NCI-H1694 (cell line): Measurements from ENCODE around the gene PRIMA1.

Experiments
- DNase-seq: peaks from one replicate; lab custom pipeline; 2025; lab: John Stamatoyannopoulos, UW

Gene PRIMA1

GRCh38 chr14:93712079-93712837, 76.0 kb downstream of the PRIMA1 start:
- DNase-seq, result peak; percentile 47

DNA sequence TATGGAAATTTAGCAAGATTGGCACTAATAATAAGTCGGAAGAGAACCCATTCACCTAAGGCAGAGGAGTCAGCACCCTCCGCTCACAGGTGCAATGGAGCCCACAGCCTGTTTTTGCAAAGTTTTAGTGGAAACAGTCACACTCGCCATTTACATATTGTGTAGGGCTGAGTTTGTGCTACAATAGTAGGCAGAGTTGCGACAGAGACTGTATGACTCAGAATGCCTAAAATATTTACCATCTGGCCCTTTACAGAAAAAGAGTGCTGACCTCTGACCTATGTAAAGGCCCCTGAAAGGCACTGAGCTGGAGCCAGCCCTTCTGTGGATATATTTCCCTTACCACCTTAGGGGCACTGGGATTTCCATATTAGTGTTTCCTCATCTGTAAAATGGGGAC, 79.0 kb downstream of the PRIMA1 start:
- no peak for DNase-seq

GRCh38 chr14:93708800-93709199, 79.5 kb downstream of the PRIMA1 start:
- no peak for DNase-seq

- no peak for DNase-seq
These were observed 80.0 kb downstream of the PRIMA1 start for GRCh38 chr14:93708311-93708734.

DNA sequence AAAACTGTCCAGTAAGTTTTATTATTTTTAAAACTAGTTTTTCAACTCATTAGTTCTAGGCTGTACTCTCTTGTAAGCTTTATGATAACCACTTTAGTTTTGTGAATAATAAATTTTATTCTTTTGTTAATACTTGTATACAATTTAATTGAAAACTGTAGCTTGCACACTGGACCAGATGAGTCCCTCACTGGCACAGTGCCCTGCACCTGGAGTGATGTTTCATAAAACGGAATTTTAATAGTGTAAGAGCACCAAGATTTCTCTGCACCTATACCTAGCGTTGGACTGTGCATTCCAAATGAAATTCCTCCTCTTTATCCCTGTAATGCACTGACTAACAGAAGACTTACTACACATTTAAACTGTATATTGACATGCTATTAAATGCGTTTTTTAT, 80.8 kb downstream of the PRIMA1 start:
- peak; percentile 22 for DNase-seq

DNA sequence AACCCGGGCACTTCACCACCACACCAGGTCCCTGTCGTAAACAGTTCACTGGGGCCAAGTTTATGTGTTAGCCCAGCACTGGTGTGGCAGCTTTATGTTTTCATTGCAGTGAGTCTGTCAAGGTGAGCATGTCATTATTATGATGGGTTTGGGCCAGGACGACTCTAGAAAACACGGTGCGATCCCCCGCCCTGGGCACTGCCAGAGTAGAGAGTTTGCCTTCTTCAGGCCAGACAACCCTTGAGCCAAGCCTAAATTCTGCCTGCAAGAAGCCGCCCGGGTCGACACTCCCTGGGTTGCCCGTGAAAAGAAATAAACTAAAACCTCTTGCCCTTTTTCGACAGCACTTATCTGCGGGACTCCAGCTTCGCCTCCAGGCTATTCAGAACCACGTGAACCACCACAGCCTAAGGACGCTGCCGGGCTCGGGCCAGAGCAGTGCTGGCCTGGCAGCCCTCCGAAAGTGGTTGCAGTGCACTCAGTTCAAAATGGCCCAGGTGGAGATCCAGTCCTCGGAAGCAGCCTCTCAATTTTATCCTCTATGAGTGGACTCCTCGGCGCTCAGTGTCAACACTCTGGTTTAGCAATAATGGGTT, 81.8 kb downstream of the PRIMA1 start:
- no peak for DNase-seq

DNA sequence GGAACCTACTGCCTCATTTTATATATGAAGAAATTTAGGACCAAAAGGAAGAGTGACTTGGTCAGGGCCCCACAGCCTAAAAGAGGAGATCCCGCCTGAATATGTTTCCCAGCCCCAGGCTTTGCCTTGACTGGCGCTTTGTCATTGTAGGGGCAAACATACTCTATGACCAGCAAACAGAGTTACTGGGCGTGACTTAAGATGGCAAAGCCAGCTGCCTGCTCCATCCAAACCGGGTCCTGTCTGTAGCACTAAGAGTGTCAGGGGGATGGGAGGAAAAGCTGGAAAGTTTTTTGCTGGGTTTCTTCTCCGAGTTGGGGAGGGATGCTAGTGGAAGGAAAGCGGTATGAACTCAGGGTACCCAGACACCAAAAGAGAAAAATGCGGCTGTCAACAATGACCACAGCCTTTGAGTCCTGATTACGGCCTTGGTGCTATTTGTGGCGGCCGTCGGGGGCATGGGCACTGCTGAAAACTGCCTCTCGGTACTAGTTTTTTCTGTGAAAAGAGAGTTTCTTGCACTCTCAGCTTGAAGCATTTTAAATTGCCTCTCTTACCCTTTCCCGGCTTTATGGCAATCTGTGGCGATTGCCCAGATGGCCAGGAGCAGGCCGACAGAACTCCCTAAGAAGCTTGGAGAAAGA, 82.7 kb downstream of the PRIMA1 start:
- no peak for DNase-seq

- no peak for DNase-seq
These were observed 84.3 kb downstream of the PRIMA1 start for GRCh38 chr14:93703941-93704340.

DNA sequence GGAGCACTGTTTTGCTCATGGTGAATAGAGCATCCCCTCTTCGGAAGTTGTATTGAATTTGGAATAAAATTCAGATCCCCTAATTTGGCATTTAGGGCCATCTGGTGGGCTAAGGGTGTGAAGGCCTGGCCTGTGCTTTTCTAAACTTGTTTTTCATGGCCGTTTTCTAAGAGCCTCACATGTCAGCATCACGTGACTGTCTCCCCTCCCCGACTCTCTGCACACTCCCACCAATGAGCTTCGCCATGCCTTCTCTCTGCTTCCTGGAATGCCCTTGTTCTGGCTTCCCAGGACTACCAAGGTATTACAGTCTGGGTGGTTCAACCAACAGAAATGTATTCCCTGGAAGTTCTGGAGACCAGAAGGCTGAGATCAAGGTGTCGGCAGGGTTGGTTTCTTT, 85.3 kb downstream of the PRIMA1 start:
- DNase-seq, result no peak

DNA sequence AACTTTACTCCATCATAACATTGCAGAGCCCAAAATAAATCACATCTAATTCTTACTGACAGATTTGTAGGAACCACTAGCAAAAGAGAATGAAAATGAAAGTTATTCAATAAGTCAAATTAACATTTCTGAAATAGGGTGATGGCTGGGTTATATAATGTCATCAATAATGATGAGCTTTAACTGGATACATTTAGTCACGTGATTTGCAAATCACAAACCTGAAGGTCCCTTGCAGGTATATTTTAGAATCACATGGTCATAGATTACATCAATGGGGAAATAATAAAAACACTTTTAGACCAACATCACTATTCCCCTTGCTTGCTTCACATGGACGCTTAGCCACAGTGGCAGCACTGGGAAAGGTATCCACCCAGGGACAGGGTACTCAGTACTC, 86.7 kb downstream of the PRIMA1 start:
- DNase-seq, result no peak

DNA sequence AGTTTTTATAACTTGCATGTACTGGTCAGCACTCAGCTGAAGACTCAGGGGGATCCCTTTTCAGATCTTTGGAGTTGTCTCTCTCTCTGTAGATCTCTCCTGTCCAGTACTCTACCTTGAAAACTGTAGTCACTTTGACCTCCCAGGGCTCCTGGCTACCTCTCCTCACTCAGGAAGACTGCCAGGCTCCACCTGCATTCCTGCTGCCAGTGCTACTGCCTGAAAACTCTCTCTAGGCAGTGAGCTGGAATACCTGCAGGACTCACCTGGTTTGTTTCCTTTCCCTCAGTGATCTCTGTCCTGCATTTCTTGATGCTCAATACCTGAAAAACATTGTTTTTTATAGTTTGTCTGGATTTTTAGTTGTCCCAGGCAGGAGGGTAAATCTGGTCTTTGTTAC, 87.4 kb downstream of the PRIMA1 start:
- DNase-seq, result no peak

DNA sequence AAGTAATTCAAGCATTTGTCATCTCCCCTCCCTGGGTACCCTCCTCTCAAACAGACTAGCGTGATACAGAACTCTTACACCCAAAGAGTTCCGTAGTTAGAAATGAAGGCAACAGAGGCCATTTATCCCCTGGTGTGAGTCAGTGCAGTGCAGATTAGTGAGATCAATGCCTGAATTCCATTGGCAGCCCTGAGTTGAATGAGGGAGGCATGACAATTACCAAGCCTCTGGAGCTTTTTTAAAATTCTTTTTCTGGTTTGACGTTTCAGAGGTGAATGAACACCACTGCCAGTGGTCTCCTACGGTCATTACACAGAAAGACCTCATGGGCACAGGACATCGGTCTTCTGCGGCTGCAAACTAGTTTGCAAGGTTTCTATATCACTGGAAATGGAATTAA, 94.4 kb downstream of the PRIMA1 start:
- DNase-seq, result no peak

GRCh38 chr14:93691042-93691780, 97.1 kb downstream of the PRIMA1 start:
- DNase-seq, result no peak

DNA sequence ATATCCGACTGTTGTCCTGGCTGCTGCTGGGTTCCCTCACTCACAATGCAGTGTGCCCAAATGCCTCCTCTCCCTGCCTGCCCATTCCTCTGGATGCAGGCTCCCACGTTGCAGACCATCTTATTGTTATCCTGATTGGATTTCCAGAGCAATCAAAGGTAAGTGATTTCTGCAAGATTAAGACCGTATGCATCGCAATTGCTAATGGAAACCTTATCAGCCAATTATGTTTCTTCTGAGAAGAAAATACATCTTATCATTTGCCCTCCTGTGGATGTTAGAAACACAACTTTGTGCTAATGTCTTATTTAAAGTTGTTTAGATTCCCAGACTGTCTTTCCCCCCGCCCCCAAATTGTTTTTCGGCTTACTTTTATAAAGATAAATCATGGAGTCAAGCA, 98.1 kb downstream of the PRIMA1 start:
- no peak for DNase-seq

- DNase-seq, result no peak
These were observed 99.5 kb downstream of the PRIMA1 start for GRCh38 chr14:93688820-93689219.

DNA sequence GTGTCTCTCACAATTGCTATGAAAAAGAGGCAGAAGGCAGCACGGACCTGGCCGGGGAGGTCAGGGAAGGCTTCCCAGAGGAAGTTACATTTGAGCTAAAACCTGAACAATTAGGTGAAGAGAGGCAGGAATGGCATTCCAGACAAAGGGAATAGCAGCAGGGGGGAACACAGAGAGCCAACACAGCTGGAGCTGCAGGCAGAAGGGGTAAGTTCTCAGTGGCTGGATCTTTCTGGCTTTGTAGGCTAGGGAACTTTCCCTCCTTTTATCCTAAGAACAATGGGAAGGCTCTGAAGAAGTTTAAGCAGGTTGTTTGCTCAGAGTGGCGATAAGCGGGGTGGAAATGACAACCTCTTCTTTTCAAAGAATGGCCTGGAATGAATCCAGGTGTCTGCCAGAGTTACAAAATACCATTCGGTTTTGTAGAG, 100.0 kb downstream of the PRIMA1 start:
- no peak for DNase-seq

- no peak for DNase-seq
These were observed 102.0 kb downstream of the PRIMA1 start for GRCh38 chr14:93686268-93686667.

DNA sequence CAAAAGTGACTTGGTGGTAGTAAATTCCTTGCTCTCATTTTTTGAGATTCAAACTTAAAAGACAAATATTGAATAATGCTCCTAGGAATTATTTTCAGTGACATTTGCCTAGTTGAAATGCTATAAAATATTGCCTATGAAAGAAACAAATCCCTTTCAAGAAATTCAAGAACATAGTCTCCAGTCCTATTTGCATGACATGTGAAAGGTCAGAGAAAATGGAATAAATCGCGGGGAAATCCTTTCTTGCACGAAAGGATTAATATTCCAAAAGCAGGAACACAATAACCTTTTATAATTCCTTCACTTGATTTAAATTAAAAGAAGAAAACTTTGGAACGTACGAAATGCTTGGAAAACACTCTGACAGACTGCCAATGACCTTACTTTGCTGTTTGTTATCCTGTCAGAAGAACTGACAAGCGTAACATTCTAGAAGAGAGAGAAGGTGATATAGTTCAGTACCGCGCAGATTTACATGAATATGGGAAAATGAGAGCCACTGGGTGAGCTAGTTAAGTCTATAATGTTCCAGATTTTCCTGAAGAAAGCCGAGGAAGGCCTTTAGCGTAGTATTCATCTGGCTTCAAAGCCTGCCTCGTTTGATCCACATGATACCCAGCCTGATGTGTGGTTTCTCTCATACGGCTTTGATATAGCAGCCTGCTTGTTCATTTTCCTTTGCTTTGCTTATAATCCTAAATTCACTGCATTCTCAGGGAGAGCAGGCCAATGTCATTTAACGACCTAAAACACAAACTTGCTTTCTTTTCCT, 103.0 kb downstream of the PRIMA1 start:
- DNase-seq, result no peak

GRCh38 chr14:93683226-93683625, 105.1 kb downstream of the PRIMA1 start:
- no peak for DNase-seq

DNA sequence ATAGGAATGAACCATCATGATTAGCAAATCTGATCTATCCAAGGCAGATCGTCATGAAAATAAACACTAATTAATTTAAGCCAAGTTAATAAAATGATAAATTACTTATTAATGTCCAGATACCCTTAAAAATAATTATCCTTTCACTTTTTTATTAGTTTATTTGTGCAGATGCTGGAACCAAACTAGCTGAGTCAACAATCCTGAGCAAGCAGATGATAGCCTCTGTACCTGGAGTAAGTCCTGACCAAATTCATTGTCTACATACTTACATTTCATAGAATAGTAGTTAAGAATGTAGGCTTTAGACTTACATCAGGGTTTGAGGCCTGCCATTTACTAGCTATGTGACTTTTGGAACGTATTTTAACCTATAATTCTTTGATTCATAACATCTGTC, 105.8 kb downstream of the PRIMA1 start:
- DNase-seq, result no peak

GRCh38 chr14:93676416-93676958, 111.8 kb downstream of the PRIMA1 start:
- no peak for DNase-seq

DNA sequence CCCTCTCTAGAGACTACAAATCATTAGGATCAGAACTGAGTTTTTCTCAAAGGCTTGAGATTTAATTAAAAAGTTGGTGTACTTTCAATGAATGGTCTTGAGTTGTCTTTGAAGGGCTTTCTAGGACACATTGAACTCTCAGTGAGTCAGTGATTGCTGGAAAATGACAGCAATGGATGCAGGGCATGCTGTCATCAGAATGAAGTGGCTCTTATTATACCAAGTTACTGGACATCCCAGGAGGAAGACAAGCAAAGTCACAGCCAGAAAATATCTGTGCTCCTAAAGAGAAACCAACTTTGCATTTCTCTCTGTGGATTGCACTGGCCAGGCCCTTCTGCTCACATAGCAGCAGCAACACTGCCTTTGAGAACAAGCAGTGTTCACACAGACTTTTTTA, 112.6 kb downstream of the PRIMA1 start:
- no peak for DNase-seq
